Measurements from ENCODE around the gene MAPKAPK2.
A peak's percentile ranks its signal among the peaks of the same experiment; 100 is the strongest.
"Not testable (repeated sequence)": the region's sequence is repeated elsewhere in the genome, so short reads cannot be mapped to it uniquely, and the experiment has no call there.

MAPKAPK2 gene

GRCh38 chr1:206757524-206758266 is 73.0 kb downstream of the MAPKAPK2 start:
- DNase-seq (ENCODE audit: extremely low spot score) = no peak
- POLR2A ChIA-PET = no interaction called here
- TF ChIP-seq CTCF (IDR thresholded peaks at IDR 0.05; ENCODE audit: control extremely low read depth, extremely low read depth, low read depth, missing control alignments) = no peak
- CTCF ChIA-PET = interaction anchor here (1.3 to 3.8 kb wide), 4 partner anchors 9 to 32 kb away, joined by 4 to 23 read pairs (median 8); no protein-coding TSS in a partner anchor

DNA sequence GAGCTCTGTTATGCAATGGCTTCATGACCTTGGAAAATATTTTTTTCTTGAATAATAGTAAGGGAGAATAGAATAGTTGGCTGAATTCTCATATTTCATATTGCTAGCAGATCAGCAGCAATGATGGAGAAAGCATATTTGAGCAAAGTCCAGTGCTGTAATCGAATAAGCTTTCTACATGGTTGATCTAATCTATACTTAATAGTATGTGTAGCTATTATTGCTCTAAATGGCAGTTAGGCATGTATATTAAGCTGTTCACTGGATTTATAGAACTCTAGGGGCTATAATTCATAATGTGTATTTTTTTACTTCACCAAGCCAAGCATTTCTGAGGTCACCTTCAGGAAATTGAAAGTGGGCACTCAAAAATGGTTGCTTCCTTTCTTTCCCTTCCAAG is 75.9 kb downstream of the MAPKAPK2 start:
- no peak for DNase-seq (ENCODE audit: extremely low spot score)
- TF ChIP-seq CTCF (IDR thresholded peaks at IDR 0.05; ENCODE audit: control extremely low read depth, extremely low read depth, low read depth, missing control alignments) = no peak
- POLR2A ChIA-PET = no interaction called here
- CTCF ChIA-PET = interaction anchor here (0.9 to 3.8 kb wide), 10 partner anchors 8 to 221 kb away, joined by 3 to 23 read pairs (median 4); partner anchors contain the start of gene IL10

GRCh38 chr1:206761159-206761768 is 76.6 kb downstream of the MAPKAPK2 start:
- TF ChIP-seq CTCF (IDR thresholded peaks at IDR 0.05; ENCODE audit: control extremely low read depth, extremely low read depth, low read depth, missing control alignments) = no peak
- POLR2A ChIA-PET = no interaction called here
- no peak for DNase-seq (ENCODE audit: extremely low spot score)
- CTCF ChIA-PET = interaction anchor here (0.9 to 3.8 kb wide), 12 partner anchors 10 to 220 kb away, joined by 3 to 23 read pairs (median 4); partner anchors contain the start of gene IL10

DNA sequence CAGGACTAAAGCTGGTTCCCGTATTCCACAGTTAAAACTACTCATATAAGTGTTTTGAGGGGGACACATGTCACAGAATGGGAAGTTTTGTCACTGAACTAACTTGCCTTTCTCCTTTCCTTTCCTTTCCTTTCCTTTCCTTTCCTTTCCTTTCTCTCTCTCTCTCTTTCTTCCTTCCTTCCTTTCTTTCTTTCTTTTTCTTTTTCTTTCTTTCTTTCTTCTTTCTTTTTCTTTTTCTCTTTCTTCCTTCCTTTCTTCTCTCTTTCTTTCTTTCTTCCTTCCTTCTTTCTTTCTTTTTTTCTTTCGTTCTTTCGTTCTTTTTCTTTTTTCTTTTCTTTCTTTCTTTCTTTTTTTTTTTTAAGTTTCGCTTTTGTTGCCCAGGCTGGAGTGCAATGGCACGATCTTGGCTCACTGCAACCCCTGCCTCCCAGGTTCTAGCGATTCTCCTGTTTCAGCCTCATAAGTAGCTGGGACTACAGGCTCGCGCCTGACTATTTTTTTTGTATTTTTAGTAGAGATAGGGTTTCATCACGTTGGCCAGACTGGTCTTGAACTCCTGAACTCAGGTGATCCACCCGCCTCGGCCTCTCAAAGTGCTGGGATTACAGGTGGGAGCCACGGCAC is 78.1 kb downstream of the MAPKAPK2 start:
- CTCF ChIA-PET = interaction anchor here (1.1 to 16.5 kb wide), 3 partner anchors 23 to 218 kb away, joined by 3 to 288 read pairs (median 13); no protein-coding TSS in a partner anchor
- POLR2A ChIA-PET; DNase-seq (ENCODE audit: extremely low spot score): not testable (repeated sequence)

- DNase-seq (ENCODE audit: extremely low spot score) = not testable (repeated sequence)
- ChIA-PET POLR2A (interaction anchor here (0.6 to 0.9 kb wide), 3 partner anchors 25 to 32 kb away, joined by 4 to 5 read pairs (median 4); no protein-coding TSS in a partner anchor), CTCF (interaction anchor here (0.8 to 16.5 kb wide), 23 partner anchors 9 to 217 kb away, joined by 3 to 288 read pairs (median 4); partner anchors contain the start of gene IL20)
These were observed 81.1 kb downstream of the MAPKAPK2 start for GRCh38 chr1:206765771-206766170.

GRCh38 chr1:206766251-206766856 is 81.6 kb downstream of the MAPKAPK2 start:
- CTCF ChIA-PET = interaction anchor here (0.8 to 16.5 kb wide), 18 partner anchors 8 to 165 kb away, joined by 3 to 288 read pairs (median 6); partner anchors contain the start of gene IL20
- peak; percentile 57 for DNase-seq (ENCODE audit: extremely low spot score)
- no peak for TF ChIP-seq CTCF (IDR thresholded peaks at IDR 0.05; ENCODE audit: control extremely low read depth, extremely low read depth, low read depth, missing control alignments)
- POLR2A ChIA-PET = interaction anchor here (0.6 to 0.9 kb wide), 3 partner anchors 24 to 33 kb away, joined by 4 to 5 read pairs (median 4); no protein-coding TSS in a partner anchor
